ENCODE results near the gene TTLL12. TPM values are rescaled to one million over a fixed set of nuclear protein-coding genes. Genes with fewer than 3 reads are reported as not detected.

Gene TTLL12
- polyA plus RNA-seq, 1 donor = 29.0 TPM

- WGBS (ENCODE audit: insufficient coverage, low lambda C conversion rate) = no CpG with 5 or more reads among the region's 26 CpGs
- no peak for DNase-seq
- H3K4me3 ChIP-seq (ENCODE audit: low read length) = no peak overlapping the region
These were observed 21.1 kb upstream of the TTLL12 start for GRCh38 chr22:43207849-43208702.

GRCh38 chr22:43207386-43207785, 20.5 kb upstream of the TTLL12 start:
- Histone ChIP-seq H3K9me3 (ENCODE audit: control insufficient read depth, low read depth, low read length) (no peaks in the 10 kb centered on the region), H3K4me3 (ENCODE audit: low read length) (no peak overlapping the region), H3K27me3 (ENCODE audit: control insufficient read depth, insufficient read depth, low read length) (no peaks in the 10 kb centered on the region), H3K36me3 (ENCODE audit: control insufficient read depth, insufficient read depth, low read length) (no peaks in the 10 kb centered on the region), H3K4me1 (ENCODE audit: control insufficient read depth, insufficient read depth, low read length) (no peaks in the 10 kb centered on the region), H3K27ac (ENCODE audit: low read length) (no peak overlapping the region)
- no peak for DNase-seq
- WGBS (ENCODE audit: insufficient coverage, low lambda C conversion rate) = no CpG with 5 or more reads among the region's 13 CpGs

More at GRCh38 chr22:43207849-43208702, 21.1 kb upstream of the TTLL12 start:
- H3K36me3 ChIP-seq (ENCODE audit: control insufficient read depth, insufficient read depth, low read length) = no peaks in the 10 kb centered on the region
- H3K27ac ChIP-seq (ENCODE audit: low read length) = no peak overlapping the region
- H3K27me3 ChIP-seq (ENCODE audit: control insufficient read depth, insufficient read depth, low read length) = peaks cover 1% of the 10 kb centered on the region
- no peaks in the 10 kb centered on the region for H3K4me1 ChIP-seq (ENCODE audit: control insufficient read depth, insufficient read depth, low read length)
- no peaks in the 10 kb centered on the region for H3K9me3 ChIP-seq (ENCODE audit: control insufficient read depth, low read depth, low read length)

- Histone ChIP-seq H3K4me1 (ENCODE audit: control insufficient read depth, insufficient read depth, low read length) (no peaks in the 10 kb centered on the region), H3K27ac (ENCODE audit: low read length) (no peak overlapping the region), H3K27me3 (ENCODE audit: control insufficient read depth, insufficient read depth, low read length) (no peaks in the 10 kb centered on the region), H3K4me3 (ENCODE audit: low read length) (no peak overlapping the region), H3K9me3 (ENCODE audit: control insufficient read depth, low read depth, low read length) (no peaks in the 10 kb centered on the region), H3K36me3 (ENCODE audit: control insufficient read depth, insufficient read depth, low read length) (no peaks in the 10 kb centered on the region)
- no peak for DNase-seq
- no CpG with 5 or more reads among the region's 23 CpGs for WGBS (ENCODE audit: insufficient coverage, low lambda C conversion rate)
These were observed 19.7 kb upstream of the TTLL12 start for GRCh38 chr22:43206509-43207161.

- H3K27ac ChIP-seq (ENCODE audit: low read length) = no peak overlapping the region
- no CpG with 5 or more reads among the region's 5 CpGs for WGBS (ENCODE audit: insufficient coverage, low lambda C conversion rate)
- no peak for DNase-seq
These were observed 19.0 kb upstream of the TTLL12 start for GRCh38 chr22:43205748-43206508.

GRCh38 chr22:43205261-43205691, 18.3 kb upstream of the TTLL12 start:
- no peaks in the 10 kb centered on the region for H3K9me3 ChIP-seq (ENCODE audit: control insufficient read depth, low read depth, low read length)
- no peak overlapping the region for H3K4me3 ChIP-seq (ENCODE audit: low read length)
- no CpG with 5 or more reads among the region's 9 CpGs for WGBS (ENCODE audit: insufficient coverage, low lambda C conversion rate)

More at GRCh38 chr22:43205748-43206508, 19.0 kb upstream of the TTLL12 start:
- Histone ChIP-seq H3K4me1 (ENCODE audit: control insufficient read depth, insufficient read depth, low read length) (no peaks in the 10 kb centered on the region), H3K27me3 (ENCODE audit: control insufficient read depth, insufficient read depth, low read length) (no peaks in the 10 kb centered on the region), H3K9me3 (ENCODE audit: control insufficient read depth, low read depth, low read length) (no peaks in the 10 kb centered on the region), H3K36me3 (ENCODE audit: control insufficient read depth, insufficient read depth, low read length) (no peaks in the 10 kb centered on the region), H3K4me3 (ENCODE audit: low read length) (no peak overlapping the region)

GRCh38 chr22:43203471-43203981, 16.6 kb upstream of the TTLL12 start:
- Histone ChIP-seq H3K27ac (ENCODE audit: low read length) (no peak overlapping the region), H3K36me3 (ENCODE audit: control insufficient read depth, insufficient read depth, low read length) (no peaks in the 10 kb centered on the region), H3K4me3 (ENCODE audit: low read length) (no peak overlapping the region), H3K9me3 (ENCODE audit: control insufficient read depth, low read depth, low read length) (no peaks in the 10 kb centered on the region), H3K27me3 (ENCODE audit: control insufficient read depth, insufficient read depth, low read length) (no peaks in the 10 kb centered on the region), H3K4me1 (ENCODE audit: control insufficient read depth, insufficient read depth, low read length) (no peaks in the 10 kb centered on the region)
- DNase-seq = no peak
- WGBS (ENCODE audit: insufficient coverage, low lambda C conversion rate) = no CpG with 5 or more reads among the region's 20 CpGs

More at GRCh38 chr22:43205261-43205691, 18.3 kb upstream of the TTLL12 start:
- no peaks in the 10 kb centered on the region for H3K27me3 ChIP-seq (ENCODE audit: control insufficient read depth, insufficient read depth, low read length)
- no peak for DNase-seq
- H3K27ac ChIP-seq (ENCODE audit: low read length) = no peak overlapping the region
- no peaks in the 10 kb centered on the region for H3K4me1 ChIP-seq (ENCODE audit: control insufficient read depth, insufficient read depth, low read length)
- H3K36me3 ChIP-seq (ENCODE audit: control insufficient read depth, insufficient read depth, low read length) = no peaks in the 10 kb centered on the region

GRCh38 chr22:43202756-43203410, 15.9 kb upstream of the TTLL12 start:
- DNase-seq = no peak
- no CpG with 5 or more reads among the region's 13 CpGs for WGBS (ENCODE audit: insufficient coverage, low lambda C conversion rate)
- Histone ChIP-seq H3K27me3 (ENCODE audit: control insufficient read depth, insufficient read depth, low read length) (peaks cover 2% of the 10 kb centered on the region), H3K9me3 (ENCODE audit: control insufficient read depth, low read depth, low read length) (no peaks in the 10 kb centered on the region), H3K4me3 (ENCODE audit: low read length) (no peak overlapping the region), H3K36me3 (ENCODE audit: control insufficient read depth, insufficient read depth, low read length) (no peaks in the 10 kb centered on the region), H3K27ac (ENCODE audit: low read length) (no peak overlapping the region), H3K4me1 (ENCODE audit: control insufficient read depth, insufficient read depth, low read length) (no peaks in the 10 kb centered on the region)

GRCh38 chr22:43202326-43202725, 15.4 kb upstream of the TTLL12 start:
- Histone ChIP-seq H3K4me3 (ENCODE audit: low read length) (no peak overlapping the region), H3K36me3 (ENCODE audit: control insufficient read depth, insufficient read depth, low read length) (no peaks in the 10 kb centered on the region), H3K27ac (ENCODE audit: low read length) (no peak overlapping the region), H3K9me3 (ENCODE audit: control insufficient read depth, low read depth, low read length) (no peaks in the 10 kb centered on the region), H3K4me1 (ENCODE audit: control insufficient read depth, insufficient read depth, low read length) (no peaks in the 10 kb centered on the region), H3K27me3 (ENCODE audit: control insufficient read depth, insufficient read depth, low read length) (peaks cover 8% of the 10 kb centered on the region)
- whole genome bisulfite sequencing (ENCODE audit: insufficient coverage, low lambda C conversion rate) = no CpG with 5 or more reads among the region's 10 CpGs
- DNase-seq = no peak

- no peaks in the 10 kb centered on the region for H3K9me3 ChIP-seq (ENCODE audit: control insufficient read depth, low read depth, low read length)
- no peaks in the 10 kb centered on the region for H3K36me3 ChIP-seq (ENCODE audit: control insufficient read depth, insufficient read depth, low read length)
- no CpG with 5 or more reads among the region's 26 CpGs for WGBS (ENCODE audit: insufficient coverage, low lambda C conversion rate)
- DNase-seq = no peak
- no peak overlapping the region for H3K4me3 ChIP-seq (ENCODE audit: low read length)
- H3K27ac ChIP-seq (ENCODE audit: low read length) = no peak overlapping the region
- H3K4me1 ChIP-seq (ENCODE audit: control insufficient read depth, insufficient read depth, low read length) = no peaks in the 10 kb centered on the region
- peaks cover 9% of the 10 kb centered on the region for H3K27me3 ChIP-seq (ENCODE audit: control insufficient read depth, insufficient read depth, low read length)
These were observed 14.7 kb upstream of the TTLL12 start for GRCh38 chr22:43201486-43202219.
